GM12878 (cell line): ENCODE results near the gene PODXL2. TPM values are rescaled to one million over a fixed set of nuclear protein-coding genes. Genes with fewer than 3 reads are reported as not detected.

ENCODE experiments used
- ATAC-seq: fragments of 200-7000 bp; cut with Tn5 transposase; 3 replicates; pipeline ENCODE4 v1.9.1; 2020; ENCODE audit warnings: mild to moderate bottlenecking, moderate library complexity
- BruUV-seq: library from RNA; stranded (reverse); fragments of 400-500 nt; replicated peaks from 2 replicates; lab custom pipeline; 2021; lab: Mats Ljungman, UMichigan
- CTCF ChIA-PET: fragments of 300-600 bp; sonication (Branson Sonifier 250); formaldehyde crosslinking; extraction: SDS; loops from one replicate; lab custom pipeline; 2021; ENCODE audit warnings: inconsistent platforms; lab: Yijun Ruan, JAX
- POLR2A ChIA-PET: fragments of 350-600 bp; formaldehyde crosslinking; extraction: SDS; loops from one replicate; lab custom pipeline; 2021; ENCODE audit warnings: inconsistent platforms; lab: Charles Lee
- RAD21 ChIA-PET: fragments of 300-600 bp; sonication (Branson Sonifier 250); formaldehyde crosslinking; loops from one replicate; lab custom pipeline; 2023; ENCODE audit warnings: antibody characterized with exemption; ENCODE audit not compliant: unreplicated experiment; lab: Charles Lee
- SMC1A ChIA-PET: fragments of 300-600 bp; sonication (Branson Sonifier 250); formaldehyde crosslinking; loops from one replicate; lab custom pipeline; 2023; ENCODE audit not compliant: unreplicated experiment, uncharacterized antibody; lab: Charles Lee
- DNase-seq: peaks from one replicate; pipeline ENCODE4 v3.0.0-alpha.2; 2011; ENCODE audit warnings: low read depth, low spot score
- FAIRE-seq: peaks from 3 replicates; lab custom pipeline; 2011; peaks lifted over from hg19 to GRCh38; lab: Jason Lieb, UNC
- H2AFZ ChIP-seq: 2 replicates; pipeline ENCODE4 v1.6.0; 2011; ENCODE audit warnings: low read depth, low read length, control low read depth; ENCODE audit not compliant: control insufficient read depth
- H3K27ac ChIP-seq: 2 replicates; pipeline ENCODE4 v1.5.1; 2011; ENCODE audit warnings: control low read depth; ENCODE audit not compliant: control insufficient read depth, insufficient read depth
- H3K27me3 ChIP-seq, 2 experiments: replicated peaks in 1 of 2; 2 replicates each; pipeline versions ENCODE4 v1.6.0 to v1.6.1; 2011; ENCODE audit warnings: low read length in 1 of 2; ENCODE audit not compliant: control insufficient read depth in 2 of 2, insufficient read depth in 2 of 2
- H3K36me3 ChIP-seq, 2 experiments: 2 replicates each; pipeline ENCODE4 v1.5.1; 2011; ENCODE audit warnings: low read length in 1 of 2; ENCODE audit not compliant: control insufficient read depth in 2 of 2, insufficient read depth in 2 of 2
- H3K4me1 ChIP-seq: 2 replicates; pipeline ENCODE4 v1.6.1; 2011; ENCODE audit warnings: mild to moderate bottlenecking, low read length, moderate library complexity, mixed read lengths; ENCODE audit not compliant: control insufficient read depth, insufficient read depth
- H3K4me2 ChIP-seq: 2 replicates; pipeline ENCODE4 v1.6.0; 2011; ENCODE audit warnings: control low read depth; ENCODE audit not compliant: control insufficient read depth, insufficient read depth
- H3K4me3 ChIP-seq: fragments of 200-600 bp; sonication (generic); 2 replicates; pipeline ENCODE4 v1.5.1; 2016
- H3K79me2 ChIP-seq: 2 replicates; pipeline ENCODE4 v1.6.0; 2011; ENCODE audit warnings: low read length; ENCODE audit not compliant: control insufficient read depth, insufficient read depth
- H3K9ac ChIP-seq: 2 replicates; pipeline ENCODE4 v1.8.0; 2011; ENCODE audit warnings: low read length, control low read depth, mixed read lengths; ENCODE audit not compliant: control insufficient read depth, insufficient read depth
- H3K9me3 ChIP-seq: replicated peaks from 3 replicates; pipeline ENCODE4 v1.5.1; 2011; ENCODE audit warnings: mild to moderate bottlenecking, low read length; ENCODE audit not compliant: control insufficient read depth, insufficient read depth
- H4K20me1 ChIP-seq: 2 replicates; pipeline ENCODE4 v1.6.0; 2011; ENCODE audit not compliant: control insufficient read depth, insufficient read depth
- BMI1 ChIP-seq: fragments of 450-650 bp; IDR thresholded peaks from 2 replicates; pipeline ENCODE4 v1.6.1; 2016; ENCODE audit warnings: mild to moderate bottlenecking, moderate library complexity, borderline replicate concordance
- DPF2 ChIP-seq: fragments of 450-650 bp; IDR thresholded peaks from 2 replicates; pipeline ENCODE4 v1.6.1; 2017; ENCODE audit warnings: mild to moderate bottlenecking
- E2F4 ChIP-seq: IDR thresholded peaks from 2 replicates; pipeline ENCODE4 v1.6.1; 2012; ENCODE audit warnings: low read depth, low read length, improper control_type of control experiment
- HDGF ChIP-seq: fragments of 450-650 bp; IDR thresholded peaks from 2 replicates; pipeline ENCODE4 v1.6.1; 2016; ENCODE audit warnings: antibody characterized with exemption
- KDM1A ChIP-seq: fragments of 200-600 bp; sonication (generic); IDR thresholded peaks from 2 replicates; pipeline ENCODE4 v1.6.1; 2016; ENCODE audit warnings: borderline replicate concordance
- MEF2A ChIP-seq: IDR thresholded peaks from 2 replicates; pipeline ENCODE4 v1.6.1; 2011; ENCODE audit warnings: low read depth, mild to moderate bottlenecking, low read length, moderate library complexity; ENCODE audit not compliant: insufficient read depth
- NR2F1 ChIP-seq: fragments of 450-650 bp; conservative IDR thresholded peaks from 2 replicates; pipeline ENCODE4 v1.6.1; 2017; ENCODE audit warnings: mild to moderate bottlenecking
- POLR2A ChIP-seq: IDR thresholded peaks from 2 replicates; pipeline ENCODE4 v1.6.1; 2011; ENCODE audit warnings: low read depth, mild to moderate bottlenecking, low read length
- PRDM15 ChIP-seq: fragments of 450-650 bp; formaldehyde crosslinking; IDR thresholded peaks from 2 replicates; pipeline ENCODE4 v1.4.0; 2020; ENCODE audit warnings: mild to moderate bottlenecking, moderate library complexity
- RELA ChIP-seq: fragments of 450-650 bp; IDR thresholded peaks from 2 replicates; pipeline ENCODE4 v1.8.0; 2014; ENCODE audit warnings: borderline replicate concordance; ENCODE audit not compliant: partially characterized antibody
- SMC3 ChIP-seq: IDR thresholded peaks from 2 replicates; pipeline ENCODE4 v1.6.1; 2011; ENCODE audit warnings: low read length, improper control_type of control experiment, borderline replicate concordance
- TCF12 ChIP-seq: IDR thresholded peaks from 2 replicates; pipeline ENCODE4 v1.6.1; 2011; ENCODE audit warnings: low read depth, mild to moderate bottlenecking, low read length
- WRNIP1 ChIP-seq: IDR thresholded peaks from 2 replicates; pipeline ENCODE4 v1.6.1; 2011; ENCODE audit warnings: low read depth, low read length, improper control_type of control experiment, borderline replicate concordance
- WGBS: methylation state at CpG from one replicate; pipeline ENCODE4 v1.1.6; 2016; ENCODE audit warnings: low lambda C conversion rate; ENCODE audit not compliant: insufficient replicate concordance, insufficient coverage; ENCODE audit errors: missing lambda C conversion rate; 5-methylcytosine and 5-hydroxymethylcytosine counted together
- in situ Hi-C: fragments of 300-500 bp; cut with MboI; formaldehyde crosslinking; loops from 9 replicates; pipeline ENCODE4 v1.14.3; 2018; ENCODE audit warnings: mixed read lengths
- intact Hi-C: fragments of 100-400 bp; cut with micrococcal nuclease; formaldehyde crosslinking; loops from one replicate; pipeline ENCODE4 v1.14.2; 2022; ENCODE audit not compliant: unreplicated experiment
- polyA plus RNA-seq, 11 experiments: library from polyadenylated mRNA; depleted of rRNA in 4 of 11; unstranded in 6 of 11; stranded (reverse) in 5 of 11; fragments of >200 nt; fragmentation: Nextera tagmentation in 4 of 11; fragmentation: Illumina TruSeq in 1 of 11; extraction: Ambion mirVana in 4 of 11; extraction: Trizol in 1 of 11; gene quantifications; 1 replicate in 1 of 11; 2 replicates in 10 of 11; pipeline versions ENCODE4 v1.2.1 to v1.2.3, GENCODE V29; 2011 to 2016; ENCODE audit warnings: inconsistent platforms in 2 of 11, missing spikeins in 2 of 11, low read depth in 1 of 11
- total RNA-seq, 4 experiments: library from RNA; depleted of rRNA in 3 of 4; stranded (reverse); fragments of >200 nt in 3 of 4; fragmentation: Illumina TruSeq in 1 of 4; extraction: Trizol in 1 of 4; gene quantifications; 2 replicates each; pipeline versions ENCODE4 v1.2.1 to v1.2.3, GENCODE V29; 2013 to 2021
- TF ChIP-seq, protein P1 (sequence below): fragments of 450-650 bp; formaldehyde crosslinking; IDR thresholded peaks from 2 replicates; pipeline ENCODE4 v1.5.0; 2022; ENCODE audit warnings: mild to moderate bottlenecking, missing genetic modification characterization

The PODXL2 gene
- total and polyA plus RNA-seq, 10 of the 15 experiments (the other 5 are each of a cell fraction or from before 2014, with no cell fraction given): 0.03 to 24.4 (median 13.6) TPM; not detected in 2

DNA sequence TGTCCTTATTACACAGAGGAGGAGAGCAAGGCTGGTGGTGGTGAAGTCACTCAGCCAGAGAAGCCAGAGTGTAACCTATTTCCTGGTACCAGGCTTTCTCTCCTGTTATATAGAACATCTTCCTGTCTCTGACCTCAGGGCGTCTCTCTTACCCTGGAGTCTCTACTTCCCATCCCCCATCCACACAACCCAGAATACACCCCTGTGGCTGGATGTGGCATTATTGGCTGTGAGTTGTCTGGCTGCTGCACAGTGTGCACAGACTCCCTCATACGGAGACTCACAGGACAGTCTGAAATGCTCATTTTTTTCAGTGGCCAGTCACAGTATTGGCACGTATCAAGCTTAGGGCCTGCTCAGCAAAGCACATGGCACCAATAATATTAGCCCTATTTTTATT lies 8.6 kb downstream of the PODXL2 start:
- ChIA-PET CTCF (interaction anchor here (1.2 to 2.6 kb wide), 2 partner anchors 13 to 89 kb away, joined by 3 to 11 read pairs; no protein-coding TSS in a partner anchor), SMC1A (no interaction called here), POLR2A (no interaction called here), RAD21 (no interaction called here)
- no TSS peak for BruUV-seq
- no peaks in the 10 kb centered on the region for H3K9me3 ChIP-seq
- no peaks in the 10 kb centered on the region for H3K4me1 ChIP-seq
- no peak overlapping the region for H3K4me2 ChIP-seq
- FAIRE-seq (no peak), ATAC-seq (peak; percentile 69), DNase-seq (no peak)
- intact Hi-C loops: no loop called here
- 21% methylated on average over 3 of the region's 3 CpGs for WGBS
- H3K27ac ChIP-seq: no peak overlapping the region
- H3K4me3 ChIP-seq: no peak overlapping the region
- H3K79me2 ChIP-seq: no peaks in the 10 kb centered on the region
- no peak overlapping the region for H3K9ac ChIP-seq
- in situ Hi-C loops: no loop called here
- H3K36me3 ChIP-seq: no peaks in the 10 kb centered on the region
- H2AFZ ChIP-seq: no peak overlapping the region
- H3K27me3 ChIP-seq: no peaks in the 10 kb centered on the region
- H4K20me1 ChIP-seq: no peaks in the 10 kb centered on the region
- no peak for TF ChIP-seq PRDM15 (CRISPR knock-in tag)
- no peak for TF ChIP-seq BMI1
- TF ChIP-seq WRNIP1: no peak
- no peak for TF ChIP-seq SMC3
- TF ChIP-seq, protein P1, sequence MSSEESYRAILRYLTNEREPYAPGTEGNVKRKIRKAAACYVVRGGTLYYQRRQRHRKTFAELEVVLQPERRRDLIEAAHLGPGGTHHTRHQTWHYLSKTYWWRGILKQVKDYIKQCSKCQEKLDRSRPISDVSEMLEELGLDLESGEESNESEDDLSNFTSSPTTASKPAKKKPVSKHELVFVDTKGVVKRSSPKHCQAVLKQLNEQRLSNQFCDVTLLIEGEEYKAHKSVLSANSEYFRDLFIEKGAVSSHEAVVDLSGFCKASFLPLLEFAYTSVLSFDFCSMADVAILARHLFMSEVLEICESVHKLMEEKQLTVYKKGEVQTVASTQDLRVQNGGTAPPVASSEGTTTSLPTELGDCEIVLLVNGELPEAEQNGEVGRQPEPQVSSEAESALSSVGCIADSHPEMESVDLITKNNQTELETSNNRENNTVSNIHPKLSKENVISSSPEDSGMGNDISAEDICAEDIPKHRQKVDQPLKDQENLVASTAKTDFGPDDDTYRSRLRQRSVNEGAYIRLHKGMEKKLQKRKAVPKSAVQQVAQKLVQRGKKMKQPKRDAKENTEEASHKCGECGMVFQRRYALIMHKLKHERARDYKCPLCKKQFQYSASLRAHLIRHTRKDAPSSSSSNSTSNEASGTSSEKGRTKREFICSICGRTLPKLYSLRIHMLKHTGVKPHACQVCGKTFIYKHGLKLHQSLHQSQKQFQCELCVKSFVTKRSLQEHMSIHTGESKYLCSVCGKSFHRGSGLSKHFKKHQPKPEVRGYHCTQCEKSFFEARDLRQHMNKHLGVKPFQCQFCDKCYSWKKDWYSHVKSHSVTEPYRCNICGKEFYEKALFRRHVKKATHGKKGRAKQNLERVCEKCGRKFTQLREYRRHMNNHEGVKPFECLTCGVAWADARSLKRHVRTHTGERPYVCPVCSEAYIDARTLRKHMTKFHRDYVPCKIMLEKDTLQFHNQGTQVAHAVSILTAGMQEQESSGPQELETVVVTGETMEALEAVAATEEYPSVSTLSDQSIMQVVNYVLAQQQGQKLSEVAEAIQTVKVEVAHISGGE (CRISPR knock-in tag): no peak
- no peak for TF ChIP-seq NR2F1
- no peak for TF ChIP-seq KDM1A
- no peak for TF ChIP-seq TCF12
- TF ChIP-seq E2F4: no peak
- TF ChIP-seq MEF2A: no peak
- no peak for TF ChIP-seq DPF2
- no peak for TF ChIP-seq HDGF
- TF ChIP-seq RELA: no peak
- no peak for TF ChIP-seq POLR2A
